Breast epithelium (tissue), 4 donors: ENCODE results near the gene CDHR3. TPM values are rescaled to one million over a fixed set of nuclear protein-coding genes. Genes with fewer than 3 reads are reported as not detected.

ENCODE experiments used
- DNase-seq, 2 donors: peaks; one replicate each; pipeline ENCODE4 v3.0.0-alpha.2; 2019; ENCODE audit warnings: low spot score in 2 of 2
- H3K27ac ChIP-seq, 2 donors: fragments of 200-600 bp; sonication (generic) in 1 of 2; one replicate each; pipeline ENCODE4 v1.5.1; 2016 to 2019; ENCODE audit warnings: mild to moderate bottlenecking in 1 of 2
- H3K27me3 ChIP-seq, 2 donors: fragments of 200-600 bp; sonication (generic) in 1 of 2; one replicate each; pipeline versions ENCODE4 v1.5.1 to v1.6.0; 2017 to 2019; ENCODE audit warnings: control low read depth in 1 of 2, mild to moderate bottlenecking in 1 of 2
- H3K36me3 ChIP-seq: fragments of 200-600 bp; one replicate; pipeline ENCODE4 v1.5.1; 2019
- H3K4me1 ChIP-seq, 2 donors: fragments of 200-600 bp; sonication (generic); one replicate each; pipeline ENCODE4 v1.5.1; 2016 to 2019; ENCODE audit warnings: control low read depth in 1 of 2
- H3K4me3 ChIP-seq, 3 donors: fragments of 200-600 bp; sonication (generic); 1 replicate in 2 of 3; 2 replicates in 1 of 3; pipeline ENCODE4 v1.5.1; 2016 to 2019; ENCODE audit warnings: mild to moderate bottlenecking in 3 of 3, moderate library complexity in 2 of 3
- H3K9me3 ChIP-seq, 2 donors: fragments of 200-600 bp; sonication (generic) in 1 of 2; one replicate each; pipeline ENCODE4 v1.5.1; 2016 to 2019; ENCODE audit warnings: control low read depth in 1 of 2
- CTCF ChIP-seq, 3 donors: fragments of 450-650 bp; IDR thresholded peaks; one replicate each; pipeline ENCODE4 v1.5.1; 2016 to 2017; ENCODE audit warnings: antibody characterized with exemption in 3 of 3, mild to moderate bottlenecking in 3 of 3, moderate library complexity in 3 of 3
- POLR2A ChIP-seq: fragments of 450-650 bp; IDR thresholded peaks from one replicate; pipeline ENCODE4 v1.6.1; 2016; ENCODE audit warnings: antibody characterized with exemption, mild to moderate bottlenecking, moderate library complexity
- POLR2AphosphoS5 ChIP-seq, 3 donors: sonication (generic); formaldehyde crosslinking; IDR thresholded peaks; one replicate each; pipeline ENCODE4 v1.6.1; 2017; ENCODE audit warnings: antibody characterized with exemption in 3 of 3
- intact Hi-C: fragments of 100-400 bp; cut with DNase I; formaldehyde crosslinking; loops from one replicate; pipeline ENCODE4 v1.15.1; 2023; ENCODE audit warnings: low total_unique reads
- total RNA-seq, 3 donors: library from RNA; depleted of rRNA; stranded (reverse); fragments of >200 nt; gene quantifications; one replicate each; pipeline ENCODE4 v1.1.0, GENCODE V29; 2016

Gene CDHR3
- total RNA-seq, 3 donors from 2014 or later = 4.6 to 8.8 (median 6.4) TPM

DNA sequence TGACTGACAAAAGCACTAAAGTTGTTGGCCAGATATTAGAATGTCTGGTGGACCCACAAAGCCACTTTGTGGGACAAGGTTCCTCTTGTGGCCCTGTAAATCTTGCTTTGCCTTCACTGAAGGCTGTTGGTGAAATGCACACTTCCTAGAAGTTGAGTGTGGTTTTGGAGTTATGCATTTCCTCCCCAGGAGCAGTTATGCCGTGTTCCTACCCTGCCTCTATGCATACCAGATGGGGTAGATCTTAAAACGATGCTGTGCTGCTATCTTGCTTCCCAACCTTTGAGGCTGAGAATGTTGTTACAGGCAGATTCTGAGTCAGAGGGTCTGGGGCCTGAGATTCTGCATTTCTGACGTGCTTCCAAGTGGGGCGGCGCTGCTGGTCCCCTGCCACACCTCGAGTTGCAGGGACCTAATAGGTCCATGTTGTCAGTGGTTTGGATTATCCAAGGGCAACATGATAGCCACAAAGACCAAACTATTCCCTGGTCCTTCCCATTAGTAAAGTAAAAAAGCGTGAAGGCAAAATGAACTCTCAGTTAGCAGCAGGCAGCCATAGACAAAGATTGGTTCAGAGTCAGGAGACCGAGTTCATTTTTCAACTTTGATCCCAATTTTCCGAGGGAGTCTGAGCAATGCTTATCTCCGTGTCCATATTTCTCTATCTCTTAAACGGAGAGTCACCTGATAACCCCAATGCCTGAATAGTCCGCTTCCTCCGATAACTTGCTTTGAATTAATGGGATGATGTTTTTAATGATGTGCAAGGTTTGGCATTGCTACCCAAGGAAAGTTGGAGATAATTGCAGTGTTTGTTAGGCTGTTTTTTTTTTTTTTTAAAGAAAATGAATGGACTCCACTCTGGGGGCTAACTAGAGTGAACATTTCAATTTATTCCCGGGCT lies 55.8 kb downstream of the CDHR3 start:
- no peaks in the 10 kb centered on the region for H3K9me3 ChIP-seq
- no peaks in the 10 kb centered on the region for H3K27me3 ChIP-seq
- no peak overlapping the region for H3K4me3 ChIP-seq
- no peak for TF ChIP-seq POLR2A
- TF ChIP-seq CTCF (IDR thresholded peaks at IDR 0.05) = no peak
- no peak for TF ChIP-seq POLR2AphosphoS5 (IDR thresholded peaks at IDR 0.05)
- no peak overlapping the region for H3K27ac ChIP-seq
- intact Hi-C loops = no loop called here
- no peaks in the 10 kb centered on the region for H3K4me1 ChIP-seq
- no peak for DNase-seq
- no peaks in the 10 kb centered on the region for H3K36me3 ChIP-seq

DNA sequence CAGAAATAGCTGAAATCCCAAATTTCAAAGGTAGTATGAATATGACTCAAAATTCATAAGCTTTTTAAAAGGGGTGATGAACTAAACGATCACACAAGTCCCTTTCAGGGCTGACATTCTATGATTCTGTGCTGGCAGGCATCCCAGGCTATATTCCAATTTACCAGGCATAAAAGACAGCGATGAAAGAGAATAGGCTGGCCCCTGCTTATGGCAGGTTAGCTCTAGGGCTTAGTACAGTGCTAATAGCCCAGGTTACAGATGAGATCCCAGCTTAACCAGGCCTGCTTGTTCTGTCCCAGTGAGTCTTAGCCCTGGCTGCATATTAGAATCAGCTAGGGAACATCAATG lies 56.4 kb downstream of the CDHR3 start:
- intact Hi-C loops = no loop called here
- DNase-seq = no peak
- Histone ChIP-seq H3K4me3 (no peak overlapping the region), H3K27me3 (no peaks in the 10 kb centered on the region), H3K27ac (no peak overlapping the region), H3K4me1 (no peaks in the 10 kb centered on the region), H3K36me3 (no peaks in the 10 kb centered on the region), H3K9me3 (no peaks in the 10 kb centered on the region)
- TF ChIP-seq POLR2A = no peak
- TF ChIP-seq POLR2AphosphoS5 (IDR thresholded peaks at IDR 0.05) = no peak
- TF ChIP-seq CTCF (IDR thresholded peaks at IDR 0.05) = no peak

- no peaks in the 10 kb centered on the region for H3K36me3 ChIP-seq
- H3K9me3 ChIP-seq = no peaks in the 10 kb centered on the region
- intact Hi-C loops = no loop called here
- no peaks in the 10 kb centered on the region for H3K27me3 ChIP-seq
- no peak for DNase-seq
- no peaks in the 10 kb centered on the region for H3K4me1 ChIP-seq
- TF ChIP-seq POLR2AphosphoS5 (IDR thresholded peaks at IDR 0.05) (no peak), POLR2A (no peak), CTCF (IDR thresholded peaks at IDR 0.05) (no peak)
- no peak overlapping the region for H3K4me3 ChIP-seq
- H3K27ac ChIP-seq = no peak overlapping the region
Measured at GRCh38 chr7:106021151-106022067, 58.3 kb downstream of the CDHR3 start.

- Histone ChIP-seq H3K27me3 (no peaks in the 10 kb centered on the region), H3K27ac (no peak overlapping the region), H3K9me3 (no peaks in the 10 kb centered on the region), H3K4me1 (no peaks in the 10 kb centered on the region), H3K36me3 (no peaks in the 10 kb centered on the region), H3K4me3 (no peak overlapping the region)
- intact Hi-C loops = no loop called here
- TF ChIP-seq POLR2A (no peak), CTCF (IDR thresholded peaks at IDR 0.05) (no peak), POLR2AphosphoS5 (IDR thresholded peaks at IDR 0.05) (no peak)
- DNase-seq = no peak
Measured at GRCh38 chr7:106022193-106022821, 59.2 kb downstream of the CDHR3 start.
